HG03175 (cell line): Measurements from ENCODE around the gene FOXA3.
"Not testable (repeated sequence)": the region's sequence is repeated elsewhere in the genome, so short reads cannot be mapped to it uniquely, and the experiment has no call there.

Experiments
- ATAC-seq: cut with Tn5 transposase; IDR thresholded peaks from one replicate; pipeline ENCODE4 v1.9.1; 2021; ENCODE audit warnings: mild to moderate bottlenecking, moderate library complexity; ENCODE audit not compliant: unreplicated experiment

Gene FOXA3

DNA sequence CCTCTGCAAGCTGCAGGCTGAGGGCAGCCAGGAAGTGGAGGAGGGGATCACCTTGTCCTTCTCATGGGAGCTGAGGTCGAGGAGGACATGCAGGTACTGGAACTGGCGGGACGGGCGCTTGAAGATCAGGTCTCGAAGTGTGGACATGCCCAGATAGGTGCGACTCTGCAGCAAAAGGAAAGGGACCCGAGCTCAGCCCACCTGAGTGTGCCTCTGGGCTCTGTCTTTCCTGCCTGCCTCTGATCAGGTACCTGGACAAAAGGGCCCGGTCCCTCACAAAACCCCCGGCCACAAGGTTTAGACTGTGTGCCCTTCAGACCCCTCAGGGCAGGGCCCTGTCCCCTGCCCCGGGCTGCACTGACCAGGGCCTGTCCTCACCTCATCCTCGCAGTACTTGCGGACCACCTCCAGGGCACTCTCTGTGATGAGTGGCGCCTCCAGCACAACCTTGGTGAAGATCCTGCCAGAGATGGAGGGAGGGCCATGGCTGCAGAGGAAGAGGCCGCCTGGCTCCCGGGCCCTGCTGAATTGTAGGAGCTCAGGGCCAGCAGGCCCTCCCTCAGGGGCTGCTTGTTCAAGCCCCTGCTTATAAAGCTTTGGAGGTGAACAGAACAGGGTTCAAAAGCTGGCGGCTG lies 36.5 kb upstream of the FOXA3 start:
- ATAC-seq: no peak

DNA sequence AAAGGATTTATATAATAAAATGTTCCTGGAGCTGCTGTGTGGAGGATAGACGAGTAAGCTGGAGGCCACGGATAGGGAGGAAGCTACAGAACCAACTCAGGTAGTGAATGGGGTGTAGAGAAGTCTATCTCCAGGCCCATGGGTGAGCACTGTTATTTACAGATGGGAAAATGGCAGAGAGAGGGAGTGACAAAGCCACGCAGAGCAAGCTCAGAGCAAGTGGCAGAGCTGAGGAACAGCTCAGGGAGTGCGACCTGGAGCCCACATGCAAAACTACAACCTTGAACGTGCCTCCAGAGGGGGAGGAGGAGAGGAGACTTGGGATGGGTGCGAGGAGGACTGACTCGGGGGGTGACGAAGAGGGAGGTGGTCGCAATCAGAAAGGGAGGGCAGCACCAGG lies 35.6 kb upstream of the FOXA3 start:
- no peak for ATAC-seq

DNA sequence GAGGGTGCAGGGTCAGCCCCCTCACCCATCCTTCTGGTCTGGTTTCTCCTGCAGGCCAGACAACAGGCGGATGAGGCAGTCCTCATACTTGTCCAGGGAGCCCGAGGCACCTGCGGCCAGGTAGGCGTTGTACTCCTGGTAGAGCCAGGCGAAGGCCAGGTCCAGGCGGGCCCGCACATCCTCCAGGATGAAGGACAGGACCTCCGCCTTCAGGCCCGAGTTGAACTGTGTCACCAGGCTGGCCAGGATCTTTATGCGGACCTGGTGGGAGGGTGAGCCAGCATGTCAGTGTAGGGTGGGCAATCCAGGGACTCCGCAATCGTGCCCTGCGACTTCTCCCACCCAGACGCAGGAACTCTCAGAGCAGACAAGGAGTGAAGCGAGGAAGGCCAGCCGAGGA lies 35.2 kb upstream of the FOXA3 start:
- no peak for ATAC-seq

DNA sequence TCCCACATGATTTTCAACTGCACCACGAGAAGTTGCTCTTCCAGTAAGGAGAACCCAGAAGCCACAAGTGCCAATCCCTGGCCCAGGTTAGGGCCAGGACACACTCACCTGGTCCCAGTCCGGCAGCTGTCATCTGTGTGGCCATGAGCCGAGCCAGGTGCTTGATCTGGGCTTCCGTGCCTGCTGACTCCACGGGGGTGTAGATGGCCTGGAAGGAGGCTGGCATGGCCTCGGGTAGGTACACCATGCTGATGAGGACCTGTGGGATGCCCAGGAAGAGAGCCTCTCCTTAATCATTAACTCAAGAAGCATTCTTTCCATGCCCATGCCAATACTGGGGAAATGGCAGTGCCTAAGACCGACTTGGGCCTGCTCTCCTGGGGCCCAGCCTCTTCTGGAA lies 29.2 kb upstream of the FOXA3 start:
- ATAC-seq: no peak

DNA sequence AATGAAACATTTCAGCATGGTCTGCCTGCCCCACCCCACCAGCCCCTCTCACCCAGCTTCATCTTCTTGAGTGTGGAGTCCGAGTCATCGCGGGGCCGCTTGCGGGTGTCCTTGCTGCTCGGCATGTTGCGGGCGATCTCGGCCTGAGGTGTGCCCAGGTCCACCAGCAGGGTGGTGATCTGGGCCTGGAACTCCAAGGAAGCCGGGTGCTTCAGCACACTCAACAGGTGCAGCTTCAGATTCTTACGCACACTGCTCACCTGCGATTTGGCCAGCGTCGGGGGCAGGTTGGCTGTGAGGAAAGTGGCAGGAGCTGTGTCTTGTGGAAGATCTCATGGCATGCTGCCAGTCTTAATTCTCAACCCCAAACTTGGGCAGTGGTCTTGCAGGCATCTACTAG lies 21.9 kb upstream of the FOXA3 start:
- no peak for ATAC-seq

DNA sequence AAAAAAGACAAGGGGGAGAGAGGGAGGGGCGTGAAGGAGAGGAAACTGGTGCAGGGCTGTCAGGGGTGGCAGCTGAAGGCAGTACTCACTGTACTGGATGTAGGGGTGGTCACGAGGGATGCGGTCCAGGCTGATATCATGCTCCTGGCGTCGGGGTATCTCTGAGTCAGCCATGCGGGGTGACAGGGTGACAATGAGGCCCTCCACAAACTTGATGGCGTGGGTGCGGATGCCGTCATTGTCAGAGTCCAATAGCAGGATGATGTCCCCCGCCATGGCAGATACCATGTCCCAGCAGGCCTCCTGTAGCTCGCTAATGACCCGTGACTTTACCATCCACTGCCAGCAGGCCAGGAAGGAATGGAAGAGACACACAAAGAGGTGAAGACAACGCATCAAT lies 16.5 kb upstream of the FOXA3 start:
- ATAC-seq: no peak

DNA sequence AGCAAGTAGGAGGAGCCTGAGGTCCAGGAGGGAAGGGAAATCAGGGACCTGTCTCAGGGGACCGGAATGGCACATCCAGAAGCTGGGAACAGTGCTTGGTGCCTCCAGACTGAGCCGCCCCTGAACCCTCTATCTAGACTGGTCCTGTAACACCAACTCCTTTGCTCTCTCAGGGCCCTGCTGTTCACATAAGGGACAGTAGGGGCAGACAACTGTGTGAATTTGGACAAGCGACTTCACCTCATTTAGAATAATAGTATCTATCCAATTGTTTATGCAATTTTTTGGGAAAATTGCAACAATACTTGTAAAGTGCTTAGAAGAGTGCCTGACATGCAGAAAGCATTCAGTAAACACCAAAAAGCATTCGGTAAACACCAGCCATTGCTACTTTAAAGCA lies 15.2 kb upstream of the FOXA3 start:
- no peak for ATAC-seq

DNA sequence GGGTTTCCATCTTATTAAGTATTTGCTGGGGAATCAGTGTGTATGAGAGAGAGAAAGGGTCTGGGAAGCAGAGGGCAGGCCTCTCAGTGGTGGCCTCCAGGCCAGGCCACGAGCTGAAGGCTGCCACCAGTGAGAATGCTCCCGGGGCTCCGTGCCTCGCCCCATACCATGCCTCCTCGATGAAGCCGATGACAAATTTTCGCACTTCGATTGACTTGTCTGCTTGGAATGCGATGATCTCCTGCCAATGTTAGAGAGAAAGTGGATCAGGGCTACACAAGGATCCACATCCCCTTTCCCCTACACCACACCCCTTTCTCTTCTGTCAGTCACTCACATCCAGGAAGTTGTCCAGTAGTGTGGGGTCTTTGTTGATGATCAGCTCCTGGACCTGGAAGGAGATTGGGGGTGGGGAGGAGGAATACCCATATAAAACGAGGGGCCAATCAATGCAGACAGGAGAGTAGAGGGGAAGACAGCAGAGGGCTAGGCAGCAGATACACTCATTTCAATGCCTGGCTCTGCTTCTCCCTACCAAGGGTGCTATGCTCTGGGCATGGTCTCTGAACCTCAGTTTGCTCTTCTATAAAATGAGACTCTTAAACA lies 11.9 kb upstream of the FOXA3 start:
- no peak for ATAC-seq

DNA sequence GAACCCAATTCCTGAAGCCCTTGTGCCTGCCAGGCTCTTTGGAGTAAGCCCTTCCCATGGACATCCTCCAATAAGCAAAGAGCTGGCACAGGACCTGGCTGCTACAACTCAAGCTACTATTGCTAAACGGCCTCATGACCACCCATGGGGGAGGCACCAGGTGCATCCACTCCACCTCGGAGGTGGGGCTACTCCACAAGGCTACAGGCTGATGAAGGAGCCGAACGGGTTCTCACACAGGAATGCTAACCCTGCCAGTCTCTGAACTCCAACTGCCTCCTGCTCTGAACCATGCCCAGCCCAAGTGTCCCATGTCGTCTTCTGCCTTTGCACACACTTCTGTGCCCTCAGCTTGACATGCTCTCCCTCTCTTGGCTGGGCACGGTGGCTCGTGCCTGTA lies 11.1 kb upstream of the FOXA3 start:
- no peak for ATAC-seq

DNA sequence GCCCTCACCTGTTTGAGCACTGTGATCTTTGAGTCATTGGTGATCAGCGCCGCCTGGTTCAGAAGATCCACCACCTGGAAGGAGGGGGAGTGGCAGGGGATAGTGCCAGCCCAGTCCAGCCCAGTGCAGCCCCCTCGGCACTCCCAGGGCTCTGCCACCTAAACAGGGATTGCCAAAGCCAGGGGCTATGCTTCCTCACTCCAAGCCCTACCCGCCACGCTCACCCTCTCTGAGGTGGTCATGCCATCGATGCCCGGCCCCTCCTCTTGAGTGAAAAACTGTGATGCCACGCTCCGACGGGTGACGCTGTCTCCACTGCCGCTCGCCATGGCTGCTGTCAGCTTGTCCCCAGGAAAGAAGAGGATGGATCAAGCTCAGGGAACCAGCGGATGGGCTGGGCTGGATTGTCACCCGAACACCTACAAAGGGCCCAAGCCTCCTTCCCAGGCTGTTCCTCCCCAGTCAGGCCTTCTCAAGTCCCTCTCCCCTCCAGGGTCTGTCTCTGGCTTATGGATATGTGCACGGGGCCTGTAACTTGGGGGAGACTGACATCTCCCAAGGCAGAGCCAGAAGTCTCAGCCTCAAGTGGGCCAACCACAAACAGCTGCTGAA lies 9.9 kb upstream of the FOXA3 start:
- ATAC-seq: no peak

DNA sequence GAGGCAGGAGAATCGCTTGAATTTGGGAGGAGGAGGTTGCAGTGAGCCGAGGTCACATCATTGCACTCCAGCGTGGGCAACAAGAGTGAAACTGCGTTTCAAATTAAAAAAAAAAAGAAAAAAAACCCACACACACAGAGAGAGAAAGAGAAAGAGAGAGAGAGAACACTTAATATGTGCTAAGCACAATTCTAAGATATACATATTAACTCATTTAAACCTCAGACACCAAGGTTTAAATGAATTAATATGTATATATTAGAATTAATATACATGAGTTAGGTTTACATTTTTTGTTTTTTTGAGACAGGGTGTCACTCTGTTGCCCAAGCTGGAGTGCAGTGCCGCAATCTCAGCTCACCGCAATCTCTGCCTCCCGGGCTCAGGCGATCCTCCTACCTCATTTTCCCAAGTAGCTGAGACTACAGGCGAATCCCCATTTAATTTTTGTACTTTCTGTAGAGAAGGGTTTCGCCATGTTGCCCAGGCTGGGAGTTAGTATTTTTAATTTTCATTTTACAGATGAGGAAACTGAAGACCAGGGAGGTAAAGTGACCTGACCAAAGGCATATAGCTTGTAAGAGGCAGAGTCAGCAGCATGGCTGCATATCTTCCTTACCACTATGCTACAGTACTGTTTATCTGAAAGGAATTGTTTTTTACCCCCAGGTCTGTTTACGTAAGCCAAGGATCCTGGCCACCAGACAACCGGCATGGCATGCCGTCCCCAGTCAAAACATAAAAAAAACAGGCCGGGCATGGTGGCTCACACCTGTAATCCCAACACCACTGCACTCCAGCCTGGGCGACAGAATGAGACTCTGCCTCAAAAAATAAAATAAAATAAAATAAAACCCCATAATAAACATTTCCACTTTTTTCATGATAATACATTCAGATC lies 3.5 kb upstream of the FOXA3 start:
- no peak for ATAC-seq

DNA sequence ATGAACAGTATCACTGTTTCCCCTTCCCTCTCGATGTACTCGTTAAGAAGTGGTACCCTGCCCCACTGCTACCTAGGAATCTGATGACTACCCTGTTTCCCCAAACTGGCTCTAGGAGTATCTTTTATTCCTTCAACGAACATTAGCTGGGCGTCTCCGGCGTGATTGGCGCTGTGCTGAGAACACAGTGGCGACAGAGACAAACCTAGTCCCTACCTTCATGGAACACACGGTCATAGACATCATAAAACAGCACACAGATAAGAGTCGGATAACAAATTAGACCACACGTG lies 1.9 kb upstream of the FOXA3 start:
- no peak for ATAC-seq

DNA sequence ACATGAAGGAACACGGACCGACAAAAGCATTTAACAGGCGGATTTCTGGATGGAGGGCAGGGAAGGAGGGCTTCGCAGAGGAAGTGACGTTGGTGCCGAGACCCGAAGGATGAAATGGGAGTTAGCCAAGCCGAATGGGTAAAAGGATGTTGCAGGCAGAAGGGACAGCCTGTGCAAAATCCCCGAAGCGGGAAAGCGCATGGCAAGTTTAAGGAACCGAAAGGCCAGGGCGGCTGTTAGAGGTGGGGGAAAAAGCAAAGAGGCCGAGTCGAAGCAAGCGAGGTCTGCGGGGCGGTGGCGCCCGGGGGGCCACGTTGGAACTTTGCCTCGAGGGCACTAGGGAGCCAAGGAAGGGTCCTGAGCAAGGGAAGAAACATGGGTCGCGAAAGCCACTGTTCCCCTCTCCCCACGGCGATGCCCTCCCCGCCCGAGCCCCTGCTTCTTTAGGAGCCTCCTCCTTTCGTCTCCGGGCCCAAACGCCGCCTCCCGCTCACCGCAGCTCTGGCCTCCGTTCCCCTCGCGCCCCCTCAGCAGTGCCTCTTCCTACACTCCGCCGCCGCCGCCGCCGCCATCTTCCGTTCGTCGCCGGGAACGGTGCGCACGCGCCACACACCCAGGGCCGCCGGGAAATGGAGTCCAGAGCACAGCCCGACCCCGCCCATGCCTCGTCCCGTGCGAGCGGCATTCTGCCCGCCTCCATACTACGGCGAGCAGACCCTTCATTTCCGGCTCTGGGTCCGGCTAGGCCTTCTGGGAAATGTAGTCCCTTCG lies 1.4 kb upstream of the FOXA3 start, which contains the start of gene SYMPK:
Gene SYMPK, minus strand, starts transcription at position 584 of the 771 bp plus-strand sequence. CDS start 8,652 bp downstream, outside the sequence.
- peak; percentile 94 for ATAC-seq

DNA sequence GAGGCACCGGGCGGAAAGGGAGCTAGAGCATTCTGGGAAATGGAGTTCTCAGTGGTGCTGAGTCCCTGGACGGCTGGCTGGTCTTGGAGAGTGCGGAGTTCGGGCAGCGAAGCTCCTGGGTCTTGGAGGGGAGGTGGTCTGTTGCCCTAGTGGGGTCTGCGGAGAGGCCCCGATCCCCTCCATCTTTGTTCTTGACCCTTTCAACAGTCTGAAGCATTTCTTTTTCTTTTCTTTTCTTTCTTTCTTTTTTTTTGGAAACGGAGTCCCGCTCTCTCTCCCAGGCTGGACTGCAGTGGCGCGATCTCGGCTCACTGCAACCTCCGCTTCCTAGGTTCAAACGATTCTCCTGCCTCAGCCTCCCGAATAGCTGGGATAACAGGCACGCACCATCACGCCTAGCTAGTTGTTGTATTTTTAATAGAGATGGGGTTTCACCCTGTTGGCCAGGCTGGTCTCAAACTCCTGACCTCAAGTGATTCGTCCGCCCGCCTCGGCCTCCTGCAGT lies 739 bp upstream of the FOXA3 start:
- no peak for ATAC-seq

DNA sequence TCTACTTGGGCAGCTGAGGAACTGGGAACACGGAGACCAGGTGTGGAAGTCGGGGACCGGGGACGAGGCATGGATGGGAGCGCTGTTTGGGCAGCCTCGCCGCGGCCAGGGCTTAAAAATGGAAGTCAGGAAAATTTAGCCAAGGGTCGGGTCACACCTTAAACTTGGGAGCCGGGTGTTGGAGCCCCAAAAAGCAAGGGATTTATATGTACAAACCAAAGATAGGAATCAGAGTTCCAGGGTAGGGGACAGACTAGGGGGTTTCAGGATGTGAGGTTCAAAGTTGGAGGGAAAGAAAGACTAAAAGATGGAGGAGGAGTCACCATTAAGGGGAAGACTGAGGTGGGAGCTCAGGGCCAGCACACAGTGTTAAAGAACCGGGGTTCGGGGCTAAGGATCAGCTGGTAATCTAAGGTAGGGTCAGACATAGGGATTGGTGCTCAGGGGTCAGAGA lies 530 bp downstream of the FOXA3 start:
- ATAC-seq: no peak

DNA sequence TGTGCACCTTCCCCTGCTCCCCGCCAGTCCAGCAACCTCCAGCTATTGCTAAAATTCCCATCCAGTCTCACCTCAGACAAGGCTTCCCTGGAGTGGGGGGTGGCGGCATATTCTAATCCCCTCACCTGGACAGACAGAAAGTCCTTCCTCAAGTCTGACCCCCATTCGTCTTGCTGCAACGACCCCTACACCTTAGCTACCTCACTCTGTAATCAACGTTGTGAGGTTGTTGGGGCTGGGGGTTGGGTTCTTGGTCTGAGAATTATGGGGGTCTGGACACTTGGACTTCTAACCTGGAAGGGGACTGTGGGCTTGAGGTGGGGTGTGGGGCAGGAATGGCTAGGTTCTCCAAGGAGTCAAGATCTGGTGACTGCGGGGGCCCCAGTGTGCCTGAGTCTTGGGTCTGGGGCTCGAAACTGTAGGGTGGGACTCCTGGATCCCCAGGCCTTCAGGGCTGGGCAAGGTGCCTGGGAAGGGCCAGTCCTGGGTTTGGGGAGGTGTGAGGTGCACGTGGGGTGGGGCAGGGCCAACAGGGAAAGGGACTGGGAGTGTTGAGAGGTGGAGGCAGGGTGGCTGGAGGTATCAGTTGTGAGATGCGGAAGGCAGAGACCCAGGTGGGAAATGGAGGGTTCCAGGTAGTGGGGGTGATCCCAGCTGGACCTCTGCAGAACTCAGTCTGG lies 1.3 kb downstream of the FOXA3 start:
- ATAC-seq: no peak

DNA sequence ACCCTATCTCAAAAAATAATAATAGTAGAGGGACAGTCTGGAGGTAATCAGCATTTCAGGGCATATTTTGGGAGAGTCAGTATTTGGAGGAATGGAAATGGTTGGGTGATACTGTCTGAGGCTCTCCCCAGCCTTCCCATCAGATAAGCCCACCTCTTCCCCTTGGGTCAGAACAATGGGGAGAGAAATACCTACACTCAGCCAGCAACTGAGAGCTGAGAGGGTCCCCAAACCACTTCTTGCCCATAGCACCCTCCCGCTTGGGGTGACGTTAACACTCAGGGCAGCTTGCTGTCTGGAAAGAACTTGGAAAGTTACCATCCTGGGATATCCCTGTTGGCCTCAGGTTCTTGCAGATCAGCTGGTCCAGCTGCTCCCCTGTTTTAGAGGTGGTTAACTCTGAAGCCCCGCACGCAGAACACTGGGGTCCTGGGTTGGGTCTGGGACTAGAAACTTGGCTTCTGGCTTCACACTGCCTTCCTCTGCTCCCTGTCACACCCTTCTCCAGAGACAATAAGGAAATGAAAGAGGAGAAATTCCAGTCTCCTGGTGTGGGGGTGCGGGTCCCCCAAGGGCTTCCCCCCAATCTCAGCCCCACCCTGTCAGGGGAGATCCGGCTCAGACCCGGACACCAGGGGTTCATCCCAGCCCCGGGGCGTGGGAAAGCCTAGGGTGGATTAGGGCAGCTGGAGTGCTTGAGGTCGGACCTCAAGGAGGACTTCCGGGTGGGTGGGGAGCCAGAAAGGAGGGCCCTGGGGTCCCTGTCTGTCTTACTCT lies 2.5 kb downstream of the FOXA3 start:
- ATAC-seq: no peak

DNA sequence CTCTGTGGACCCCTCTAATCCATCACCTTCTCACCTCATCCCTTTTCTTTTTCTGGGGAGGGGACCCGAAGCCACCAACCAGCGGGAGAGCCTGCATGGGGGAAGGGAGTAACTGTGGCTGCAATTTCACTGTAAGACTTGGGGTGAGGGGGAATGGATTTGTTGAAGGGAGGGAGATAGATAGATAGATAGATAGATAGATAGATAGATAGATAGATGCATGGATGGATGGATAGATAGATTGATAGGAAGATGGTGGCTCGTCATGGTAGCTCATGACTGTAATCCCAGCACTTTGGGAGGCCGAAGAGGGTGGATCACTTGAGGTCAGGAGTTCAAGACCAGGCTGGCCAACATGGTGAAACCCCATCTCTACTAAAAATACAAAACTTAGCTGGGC lies 3.1 kb downstream of the FOXA3 start:
- not testable (repeated sequence) for ATAC-seq

DNA sequence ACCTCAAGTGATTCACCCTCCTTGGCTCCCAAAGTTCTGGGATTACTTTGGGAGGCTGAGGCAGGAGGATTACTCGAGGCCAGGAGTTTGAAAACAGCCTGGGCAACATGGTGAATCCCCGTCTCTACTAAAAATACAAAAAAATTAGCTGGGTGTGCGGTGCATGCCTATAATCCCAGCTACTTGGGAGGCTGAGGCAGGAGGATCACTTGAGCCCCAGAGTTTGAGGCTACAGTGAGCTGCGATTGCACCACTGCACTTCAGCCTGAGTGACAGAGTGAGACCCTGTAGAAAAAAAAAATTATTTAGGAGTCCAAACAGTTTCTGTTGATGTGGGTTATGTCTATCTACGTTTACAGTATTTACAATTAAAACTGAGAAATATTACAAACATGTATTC lies 6.7 kb downstream of the FOXA3 start:
- no peak for ATAC-seq
